Neuron (in vitro differentiated cells): ENCODE measurements around the gene BAD.

Source experiments
- H2AFZ ChIP-seq: one replicate; pipeline ENCODE4 v1.6.1; 2013; ENCODE audit warnings: low read depth, mild to moderate bottlenecking, inconsistent platforms, low read length, moderate library complexity
- H3K27me3 ChIP-seq: one replicate; pipeline ENCODE4 v1.6.1; 2013; ENCODE audit warnings: low read length; ENCODE audit not compliant: insufficient read depth
- H3K36me3 ChIP-seq: one replicate; pipeline ENCODE4 v1.6.1; 2013; ENCODE audit warnings: low read length; ENCODE audit not compliant: insufficient read depth
- H3K4me1 ChIP-seq: one replicate; pipeline ENCODE4 v1.6.1; 2013; ENCODE audit warnings: low read length; ENCODE audit not compliant: insufficient read depth
- H3K4me3 ChIP-seq: 2 replicates; pipeline ENCODE4 v1.5.1; 2013; ENCODE audit warnings: mild to moderate bottlenecking, low read length, moderate library complexity
- H3K9me3 ChIP-seq: one replicate; pipeline ENCODE4 v1.6.1; 2013; ENCODE audit warnings: low read length

Gene BAD

DNA sequence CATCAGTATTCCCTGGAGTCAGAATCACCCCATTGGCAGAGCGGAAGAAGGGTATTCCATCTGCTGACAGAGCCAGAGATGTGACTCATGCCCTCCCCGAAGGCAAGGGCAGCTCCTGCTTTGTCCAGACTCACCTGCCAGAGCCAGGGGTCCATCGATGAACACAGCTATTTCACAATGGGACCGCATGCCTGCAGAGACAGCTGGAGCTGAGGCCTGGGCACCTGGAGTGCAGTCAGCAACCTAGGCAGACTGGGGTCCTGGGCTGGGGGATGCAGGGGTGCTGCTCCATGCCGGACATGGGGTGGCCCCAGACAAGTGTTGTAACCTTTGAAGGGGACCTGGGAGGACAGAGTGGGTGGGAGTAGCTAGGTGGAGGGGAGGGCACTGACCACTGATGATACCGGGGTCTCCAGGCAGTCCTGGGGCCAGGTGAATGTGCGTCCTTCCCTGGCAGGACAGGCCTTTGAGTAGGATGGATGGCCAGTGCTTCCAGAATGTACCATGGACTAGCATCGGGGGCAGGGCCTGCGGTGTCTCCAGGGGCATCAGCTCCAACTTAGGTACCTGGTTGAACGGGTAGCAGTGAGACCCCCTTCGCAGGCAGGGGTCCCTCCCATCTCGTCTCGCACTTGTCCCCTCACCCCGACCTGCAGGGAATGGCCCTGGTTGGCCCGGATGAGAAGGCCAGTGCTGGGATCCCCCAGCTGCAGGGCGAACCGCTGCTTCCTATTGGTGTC, 60.1 kb downstream of the BAD start:
- Histone ChIP-seq H3K27me3 (no peaks in the 10 kb centered on the region), H3K4me3 (no peak overlapping the region), H3K4me1 (peaks cover 25% of the 10 kb centered on the region), H3K36me3 (peaks cover 17% of the 10 kb centered on the region), H2AFZ (no peak overlapping the region), H3K9me3 (no peaks in the 10 kb centered on the region)

- H3K27me3 ChIP-seq = no peaks in the 10 kb centered on the region
- H3K4me3 ChIP-seq = no peak overlapping the region
- no peaks in the 10 kb centered on the region for H3K9me3 ChIP-seq
- peaks cover 22% of the 10 kb centered on the region for H3K4me1 ChIP-seq
- no peak overlapping the region for H2AFZ ChIP-seq
- peaks cover 17% of the 10 kb centered on the region for H3K36me3 ChIP-seq
Observed at GRCh38 chr11:64223001-64223651, 61.3 kb downstream of the BAD start.

GRCh38 chr11:64222651-64223000, 61.8 kb downstream of the BAD start:
- Histone ChIP-seq H2AFZ (no peak overlapping the region), H3K27me3 (no peaks in the 10 kb centered on the region)

DNA sequence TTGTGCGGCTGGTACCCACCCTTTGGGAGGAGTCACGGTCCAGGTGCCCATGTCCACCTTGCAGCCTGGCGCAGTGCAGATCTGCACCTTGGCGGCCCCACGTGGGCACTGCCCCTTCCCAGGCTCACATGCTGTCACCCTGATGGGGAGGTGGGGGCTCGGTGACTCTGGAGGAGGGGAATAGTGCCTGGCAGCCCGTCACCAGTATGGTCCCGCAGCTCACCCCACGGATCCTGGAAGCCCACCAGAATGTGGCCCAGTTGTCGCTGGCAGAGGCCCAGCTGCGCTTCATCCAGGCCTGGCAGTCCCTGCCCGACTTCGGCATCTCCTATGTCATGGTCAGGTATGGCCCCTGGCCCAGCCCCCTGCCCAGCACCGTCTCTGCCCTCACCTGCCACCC, 63.7 kb downstream of the BAD start:
- peaks cover 10% of the 10 kb centered on the region for H3K4me1 ChIP-seq
- H3K4me3 ChIP-seq = no peak overlapping the region
- H3K27me3 ChIP-seq = no peaks in the 10 kb centered on the region
- no peaks in the 10 kb centered on the region for H3K9me3 ChIP-seq
- peaks cover 17% of the 10 kb centered on the region for H3K36me3 ChIP-seq
- no peak overlapping the region for H2AFZ ChIP-seq

More at GRCh38 chr11:64222651-64223000, 61.8 kb downstream of the BAD start:
- no peaks in the 10 kb centered on the region for H3K9me3 ChIP-seq
- H3K4me3 ChIP-seq = no peak overlapping the region
- H3K36me3 ChIP-seq = peaks cover 17% of the 10 kb centered on the region
- H3K4me1 ChIP-seq = peaks cover 21% of the 10 kb centered on the region

- H3K9me3 ChIP-seq = no peaks in the 10 kb centered on the region
- H3K4me3 ChIP-seq = no peak overlapping the region
- H3K4me1 ChIP-seq = peaks cover 6% of the 10 kb centered on the region
- H3K36me3 ChIP-seq = peaks cover 17% of the 10 kb centered on the region
- no peak overlapping the region for H2AFZ ChIP-seq
- no peaks in the 10 kb centered on the region for H3K27me3 ChIP-seq
Observed at GRCh38 chr11:64220271-64220670, 64.2 kb downstream of the BAD start.
